HFFc6 (cell line): Measurements from ENCODE around the gene MSL3B.
A peak's percentile ranks its signal among the peaks of the same experiment; 100 is the strongest.

Experiments used
- DNase-seq: peaks from one replicate; pipeline ENCODE4 v3.0.0-alpha.2; 2018
- H3K27ac Mint-ChIP-seq: 2 replicates; pipeline ENCODE4 v1.8.0; 2020; ENCODE audit warnings: mild to moderate bottlenecking, mixed read lengths
- H3K27me3 Mint-ChIP-seq: 2 replicates; pipeline ENCODE4 v1.8.0; 2021; ENCODE audit warnings: mild to moderate bottlenecking, moderate library complexity, mixed read lengths; ENCODE audit not compliant: insufficient read depth
- H3K36me3 Mint-ChIP-seq: 2 replicates; pipeline ENCODE4 v1.8.0; 2021; ENCODE audit warnings: low read depth, mixed read lengths
- H3K4me1 Mint-ChIP-seq: 2 replicates; pipeline ENCODE4 v1.8.0; 2020; ENCODE audit warnings: low read depth, mixed read lengths
- H3K4me3 Mint-ChIP-seq: 2 replicates; pipeline ENCODE4 v1.8.0; 2020; ENCODE audit warnings: mild to moderate bottlenecking, moderate library complexity, mixed read lengths
- H3K9me3 Mint-ChIP-seq: 2 replicates; pipeline ENCODE4 v1.8.0; 2020; ENCODE audit warnings: mild to moderate bottlenecking, mixed read lengths
- CTCF ChIP-seq: fragments of 200-600 bp; sonication (generic); IDR thresholded peaks from 2 replicates; pipeline ENCODE4 v1.5.0; 2021; ENCODE audit warnings: antibody characterized with exemption, mild to moderate bottlenecking

MSL3B gene

GRCh38 chr2:233871432-233871831 lies 3.2 kb upstream of the MSL3B start:
- H3K27ac Mint-ChIP-seq: no peak overlapping the region
- H3K27me3 Mint-ChIP-seq: peaks cover 2% of the 10 kb centered on the region
- no peak overlapping the region for H3K4me3 Mint-ChIP-seq
- no peak for TF ChIP-seq CTCF
- no peak for DNase-seq
- peaks cover 6% of the 10 kb centered on the region; the same call in 1 of the 2 replicates for H3K36me3 Mint-ChIP-seq
- H3K9me3 Mint-ChIP-seq: peaks cover 4% of the 10 kb centered on the region; the same call in 1 of the 2 replicates
- H3K4me1 Mint-ChIP-seq: no peaks in the 10 kb centered on the region

GRCh38 chr2:233866479-233866878 lies 1.7 kb downstream of the MSL3B start:
- DNase-seq: no peak
- peaks cover 4% of the 10 kb centered on the region; the same call in 1 of the 2 replicates for H3K9me3 Mint-ChIP-seq
- peaks cover 6% of the 10 kb centered on the region; the same call in 1 of the 2 replicates for H3K36me3 Mint-ChIP-seq
- no peak overlapping the region for H3K4me3 Mint-ChIP-seq
- no peak for TF ChIP-seq CTCF
- peaks cover 2% of the 10 kb centered on the region for H3K27me3 Mint-ChIP-seq
- no peak overlapping the region for H3K27ac Mint-ChIP-seq
- no peaks in the 10 kb centered on the region for H3K4me1 Mint-ChIP-seq

GRCh38 chr2:233865838-233866237 lies 2.3 kb downstream of the MSL3B start:
- DNase-seq: no peak
- Mint-ChIP-seq H3K36me3 (peaks cover 6% of the 10 kb centered on the region; the same call in 1 of the 2 replicates), H3K4me3 (no peak overlapping the region), H3K9me3 (peaks cover 4% of the 10 kb centered on the region; the same call in 1 of the 2 replicates), H3K4me1 (no peaks in the 10 kb centered on the region), H3K27ac (no peak overlapping the region), H3K27me3 (peaks cover 2% of the 10 kb centered on the region)
- TF ChIP-seq CTCF: peak; percentile 67

DNA sequence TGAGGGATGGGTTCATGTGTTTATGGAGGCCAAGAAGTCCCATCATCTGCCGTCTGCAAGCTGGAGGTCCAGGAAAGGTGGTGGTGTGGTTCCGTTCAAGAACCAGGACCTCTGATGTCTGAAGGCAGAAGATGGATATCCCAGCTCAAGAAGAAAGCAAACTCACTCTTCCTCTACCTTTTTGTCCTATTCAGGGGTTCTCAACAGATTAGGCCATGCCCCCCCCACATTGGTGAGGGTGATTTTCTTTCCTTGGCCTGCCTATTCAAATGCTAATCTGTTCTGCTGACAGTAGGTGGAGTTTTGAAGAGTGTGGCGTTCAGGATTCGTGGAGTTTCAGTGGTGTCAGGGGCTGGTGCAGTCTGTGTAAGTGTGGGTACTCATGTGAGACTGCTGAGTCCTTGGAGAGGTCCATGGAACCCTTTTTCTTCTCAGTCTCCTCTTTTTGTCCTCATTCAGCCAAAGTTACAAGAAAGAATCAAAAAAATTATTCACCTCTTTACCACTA lies 5.9 kb downstream of the MSL3B start:
- no peak for TF ChIP-seq CTCF
- H3K4me1 Mint-ChIP-seq: no peaks in the 10 kb centered on the region
- no peak overlapping the region for H3K4me3 Mint-ChIP-seq
- no peak overlapping the region for H3K27ac Mint-ChIP-seq
- peaks cover 5% of the 10 kb centered on the region; the same call in 1 of the 2 replicates for H3K36me3 Mint-ChIP-seq
- DNase-seq: no peak
- no peaks in the 10 kb centered on the region; the same call in 1 of the 2 replicates for H3K27me3 Mint-ChIP-seq
- no peaks in the 10 kb centered on the region for H3K9me3 Mint-ChIP-seq

DNA sequence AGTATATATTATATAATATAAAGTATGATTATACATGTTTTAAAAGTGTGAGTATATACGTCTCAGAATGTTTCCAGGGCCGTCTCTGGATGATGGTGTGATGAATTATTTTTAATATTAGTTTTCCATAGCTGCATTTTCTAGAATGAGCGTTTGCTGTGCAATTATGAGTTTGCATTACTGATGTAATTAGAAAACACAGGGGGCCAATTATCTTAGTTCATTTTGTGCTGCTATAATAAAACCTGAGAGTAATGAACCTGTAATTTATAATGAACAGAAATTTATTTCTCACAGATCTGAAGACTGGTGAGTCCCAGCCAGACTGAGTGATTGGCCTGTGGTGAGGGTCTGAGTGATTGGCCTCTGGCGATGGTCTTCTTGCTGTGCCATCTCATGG lies 9.9 kb downstream of the MSL3B start:
- no peak overlapping the region for H3K4me3 Mint-ChIP-seq
- no peak for TF ChIP-seq CTCF
- no peak overlapping the region for H3K27ac Mint-ChIP-seq
- H3K9me3 Mint-ChIP-seq: no peaks in the 10 kb centered on the region
- H3K4me1 Mint-ChIP-seq: peaks cover 17% of the 10 kb centered on the region
- no peak for DNase-seq
- H3K27me3 Mint-ChIP-seq: peaks cover 3% of the 10 kb centered on the region
- H3K36me3 Mint-ChIP-seq: peaks cover 2% of the 10 kb centered on the region; the same call in 1 of the 2 replicates
